A204.1 (cell line): ENCODE results near the gene GABPB1.
A peak's percentile ranks its signal among the peaks of the same experiment; 100 is the strongest.

Experiments used
- FAIRE-seq: peaks from 2 replicates; lab custom pipeline; 2012; peaks lifted over from hg19 to GRCh38; lab: Jason Lieb, UNC

GABPB1 gene

DNA sequence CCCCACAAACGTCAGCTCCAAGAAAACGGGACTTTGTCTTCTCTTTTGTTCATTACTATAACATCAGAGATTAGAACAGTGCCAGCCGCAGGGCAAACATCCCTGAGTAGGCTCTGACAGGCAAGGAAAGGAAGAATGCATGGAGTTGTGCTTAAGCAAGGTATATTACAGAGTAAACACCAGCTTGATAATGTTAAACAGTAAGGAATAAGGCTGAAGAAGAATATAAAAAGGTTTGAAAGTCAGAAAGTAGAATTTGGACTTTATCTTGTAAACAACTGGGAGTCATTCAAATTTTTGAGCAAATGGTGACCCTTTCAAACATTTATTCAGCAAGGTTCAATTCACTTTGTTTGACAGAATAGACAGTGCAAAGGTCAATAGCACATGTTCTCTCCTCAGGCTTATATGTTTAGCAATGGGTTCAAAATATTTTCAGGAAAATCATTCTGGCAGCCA lies 11.0 kb downstream of the GABPB1 start:
- FAIRE-seq, result no peak

DNA sequence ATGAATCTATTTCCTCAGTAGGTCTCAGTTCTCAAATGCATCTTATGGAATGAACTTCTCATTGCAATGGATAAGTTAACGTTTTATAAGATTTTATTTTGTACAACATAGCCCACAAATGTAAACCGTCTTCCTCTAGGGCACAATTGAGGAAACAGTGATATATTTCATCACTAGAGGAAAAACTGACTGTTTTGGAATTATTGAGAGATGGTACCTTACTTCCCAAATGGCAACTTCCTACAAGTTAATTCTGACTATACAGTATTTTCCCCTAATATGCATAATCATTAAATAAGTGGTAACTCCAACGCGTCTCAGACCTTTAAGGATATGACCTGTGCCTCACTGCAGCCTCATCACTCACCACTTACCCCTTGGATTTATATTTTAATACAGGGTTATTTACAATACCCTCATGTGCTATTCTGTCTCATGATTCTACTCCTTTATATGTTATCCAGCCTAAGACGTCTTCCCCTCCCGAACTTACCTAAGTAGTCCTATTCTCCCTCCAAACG lies 13.3 kb downstream of the GABPB1 start:
- no peak for FAIRE-seq

DNA sequence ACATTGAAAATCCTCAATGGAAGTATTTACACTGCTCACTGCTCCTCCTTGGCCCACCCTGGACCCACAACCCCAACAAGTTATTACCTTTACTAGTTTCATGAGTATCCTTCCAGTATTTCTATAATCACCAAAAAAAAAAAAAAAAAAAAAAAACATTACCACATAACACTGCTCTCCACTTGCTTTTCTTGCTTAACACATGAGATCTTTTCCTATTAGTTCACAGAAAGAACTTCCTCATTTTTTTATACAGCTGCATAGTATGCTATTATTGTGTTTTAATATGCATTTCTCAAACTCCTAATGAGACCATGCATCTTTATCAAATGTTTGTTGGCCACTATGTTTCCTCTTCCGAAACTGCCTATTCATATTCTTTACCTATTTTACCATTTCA lies 14.6 kb downstream of the GABPB1 start:
- no peak for FAIRE-seq

DNA sequence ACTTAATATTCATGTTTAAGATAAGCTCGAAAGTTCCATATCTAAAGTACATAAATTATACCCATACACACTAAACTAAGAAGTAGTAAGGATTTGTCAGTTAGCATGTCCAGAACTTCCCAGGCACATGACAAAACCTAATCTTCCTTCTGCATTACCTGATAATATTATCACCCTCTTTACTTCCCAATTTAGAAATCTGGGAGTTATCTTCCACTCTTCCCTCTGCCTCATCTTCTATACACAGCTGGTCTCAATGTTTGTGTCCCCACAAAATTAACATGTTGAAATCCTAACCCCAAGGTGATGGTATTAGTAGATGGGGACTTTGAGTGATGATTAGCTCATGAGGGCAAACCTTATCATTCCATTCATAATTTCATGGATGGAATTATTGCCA lies 15.3 kb downstream of the GABPB1 start:
- FAIRE-seq, result no peak

DNA sequence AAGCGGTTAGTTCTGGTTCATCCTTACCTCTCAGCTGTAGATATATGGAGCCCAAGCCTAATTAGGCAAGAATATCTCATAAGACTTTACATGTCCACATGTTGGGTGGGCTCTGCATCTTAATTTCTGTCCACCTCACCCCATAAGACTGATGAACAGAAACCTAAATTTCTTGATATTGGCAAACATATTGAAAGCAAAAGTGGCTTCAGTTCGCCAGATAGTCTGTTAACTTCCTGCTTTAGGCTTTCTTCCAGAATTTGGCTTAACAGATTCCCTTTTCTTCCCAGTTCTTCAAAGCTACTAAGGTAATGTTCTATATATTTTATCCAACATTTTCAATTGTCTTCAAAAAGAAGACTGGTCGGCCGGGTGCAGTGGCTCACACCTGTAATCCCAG lies 19.7 kb downstream of the GABPB1 start:
- FAIRE-seq, result no peak

DNA sequence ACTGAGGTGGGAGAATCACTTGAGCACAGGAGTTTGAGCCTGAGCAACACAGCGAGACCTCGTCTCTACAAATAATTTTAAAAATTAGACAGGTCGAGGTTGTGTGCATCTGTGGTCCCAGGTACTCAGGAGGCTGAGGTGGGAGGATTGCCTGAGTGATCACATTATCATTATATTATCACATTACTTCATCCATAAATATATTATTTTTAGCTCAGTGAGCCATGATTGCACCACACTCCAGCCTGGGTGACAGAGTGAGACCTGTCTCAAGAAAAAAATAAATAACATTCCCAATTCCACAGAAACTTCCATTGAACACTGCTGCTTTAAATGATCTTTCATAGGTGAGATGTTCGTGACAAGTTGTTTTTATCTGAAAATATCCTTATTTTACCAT lies 21.8 kb downstream of the GABPB1 start:
- no peak for FAIRE-seq

DNA sequence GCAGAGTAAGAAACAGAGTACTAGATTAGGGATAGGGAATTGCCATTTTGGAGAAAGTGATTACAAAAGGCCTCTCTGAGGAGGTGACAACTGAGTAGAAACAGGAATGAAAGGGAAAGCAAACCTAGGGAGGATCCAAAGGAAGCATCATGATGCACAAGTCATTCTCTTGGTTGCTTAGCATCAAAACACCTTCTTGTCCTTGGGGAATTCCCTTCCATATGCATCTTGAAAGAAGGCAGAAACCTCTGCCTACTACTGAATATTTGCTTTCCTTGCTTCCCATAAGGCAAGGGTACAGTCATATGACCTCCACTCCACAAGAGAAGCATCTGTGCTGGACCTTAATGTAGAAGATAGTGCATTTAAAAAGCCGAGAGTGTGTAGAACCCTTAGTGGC lies 24.1 kb downstream of the GABPB1 start:
- no peak for FAIRE-seq

DNA sequence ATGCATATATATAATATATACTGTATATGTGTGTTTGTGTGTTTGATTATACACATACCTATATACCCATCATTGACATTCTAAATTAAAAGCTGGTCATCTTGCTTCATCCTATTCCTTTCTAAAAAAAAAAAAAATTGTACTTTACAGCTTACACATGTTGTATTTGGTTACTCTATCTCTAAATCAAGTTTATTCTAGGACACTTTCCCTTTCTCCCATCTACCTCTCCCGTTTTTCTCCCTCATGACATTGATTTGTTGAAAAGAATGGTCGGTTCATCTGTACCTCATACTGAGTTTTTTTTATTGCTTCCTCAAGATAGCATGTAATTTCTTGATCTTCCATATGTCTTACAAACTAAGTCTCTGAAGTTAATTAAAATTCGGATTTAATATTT lies 26.9 kb downstream of the GABPB1 start:
- FAIRE-seq, result no peak

DNA sequence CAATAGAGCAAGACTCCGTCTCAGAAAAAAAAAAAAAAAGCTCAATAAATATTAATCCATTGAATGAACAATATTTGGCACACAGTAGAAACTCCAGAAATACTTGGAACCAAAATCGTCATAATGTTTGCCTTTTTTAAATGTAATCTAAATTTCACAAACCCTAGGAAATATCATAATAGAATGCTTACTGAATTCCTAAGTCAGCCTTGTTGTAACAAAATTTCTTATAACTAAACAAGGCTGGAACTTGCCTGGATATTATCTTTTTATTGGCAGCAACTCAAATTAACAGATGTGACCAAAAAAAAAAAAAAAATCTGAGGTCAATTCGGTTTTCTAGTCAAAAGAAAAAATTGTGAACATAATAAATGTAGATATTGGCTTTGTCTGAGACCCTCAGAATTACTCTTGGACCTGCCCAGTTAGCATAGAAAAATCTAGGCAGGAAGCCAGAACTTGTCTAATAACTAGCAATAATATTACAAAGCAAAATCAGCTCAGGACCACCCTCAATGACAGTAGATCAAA lies 33.3 kb downstream of the GABPB1 start:
- FAIRE-seq, result no peak

DNA sequence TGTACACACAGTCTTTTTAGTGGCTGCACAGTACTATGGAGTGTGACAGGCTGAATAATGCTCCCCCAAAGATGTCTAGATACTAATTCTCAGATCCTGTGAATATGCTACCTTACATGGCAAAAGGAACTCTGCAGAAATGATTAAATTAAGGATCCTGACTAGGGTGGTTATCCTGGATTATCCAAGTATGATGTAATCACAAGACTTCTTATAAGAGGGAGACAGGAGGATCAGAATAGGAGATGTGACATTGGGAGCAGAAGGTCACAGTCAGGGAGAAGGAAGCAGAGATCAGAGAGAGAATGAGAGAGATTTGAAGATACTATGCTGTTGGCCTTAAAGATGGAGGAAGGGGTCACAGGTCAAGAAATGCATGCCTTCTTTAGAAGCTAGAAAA lies 34.5 kb downstream of the GABPB1 start:
- FAIRE-seq, result no peak

DNA sequence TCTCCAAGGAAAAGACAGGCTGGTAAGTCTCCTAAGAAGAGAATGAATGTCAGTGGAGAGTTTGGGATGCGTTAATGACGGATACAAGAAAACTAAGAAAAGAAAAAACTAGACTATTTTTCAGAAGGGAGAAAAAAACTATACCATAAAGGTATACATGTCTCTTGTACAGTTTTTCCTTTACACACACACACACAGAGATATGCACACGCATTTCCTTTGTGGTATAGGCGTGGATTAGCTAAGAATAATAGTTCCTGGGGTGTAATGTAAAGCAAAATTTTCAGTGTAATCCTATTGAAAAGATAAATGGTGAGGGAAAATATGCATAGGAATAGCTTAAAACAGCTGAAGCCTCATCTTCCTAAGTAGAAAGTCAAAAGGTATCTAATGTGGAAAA lies 36.3 kb downstream of the GABPB1 start:
- no peak for FAIRE-seq

DNA sequence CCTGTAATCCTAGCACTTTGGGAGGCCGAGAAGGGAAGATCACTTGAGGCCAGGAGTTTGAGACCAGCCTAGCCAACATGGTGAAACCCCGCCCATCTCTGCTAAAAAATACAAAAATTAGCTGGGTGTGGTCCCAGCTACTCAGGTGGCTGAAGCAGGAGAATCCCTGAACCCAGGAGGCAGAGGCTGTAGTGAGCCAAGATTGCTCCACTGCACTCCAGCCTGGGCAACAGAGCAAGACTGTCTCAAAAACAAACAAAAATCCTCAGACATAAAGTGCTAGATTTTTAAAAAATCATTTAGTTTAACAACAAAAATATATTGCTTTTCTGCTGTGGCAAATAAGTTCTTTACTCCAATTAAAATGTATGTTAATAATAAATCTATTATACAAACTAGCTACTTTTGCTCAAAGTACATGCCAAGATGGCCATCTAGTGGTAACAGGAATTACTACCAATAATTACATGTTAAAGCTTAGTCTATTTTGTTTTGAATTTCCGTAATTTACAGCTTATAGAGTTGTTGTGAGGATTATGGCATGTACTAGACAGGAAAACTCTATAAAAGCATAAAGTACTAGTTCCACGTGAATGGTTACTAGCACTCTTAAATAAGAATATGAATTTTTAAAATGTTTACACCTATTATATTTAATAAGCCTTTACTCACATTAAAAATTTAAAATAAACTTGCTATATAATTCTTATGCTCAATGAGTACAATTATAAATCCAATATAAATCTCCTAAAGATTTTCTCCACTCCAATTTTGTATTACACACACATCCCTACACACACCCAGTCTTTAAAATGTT lies 39.0 kb downstream of the GABPB1 start:
- peak; percentile 98 for FAIRE-seq

DNA sequence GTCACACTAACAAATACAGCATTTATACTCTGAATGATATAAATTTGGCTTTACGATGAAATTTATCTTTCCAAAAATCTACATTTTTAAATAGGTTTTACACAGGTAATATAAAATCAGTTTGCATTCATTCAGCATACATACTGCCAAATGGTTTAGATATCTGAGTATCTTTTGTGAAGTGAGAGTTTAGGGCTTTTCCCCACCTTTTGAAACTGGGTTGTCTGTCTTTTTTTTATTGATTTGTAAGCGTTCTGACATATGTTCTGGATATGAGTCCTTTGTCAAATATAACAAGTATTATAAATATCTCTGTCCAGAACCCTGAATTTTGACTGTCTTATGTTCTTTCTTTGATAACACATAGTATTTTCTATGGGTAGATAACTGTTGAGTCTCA lies 42.4 kb downstream of the GABPB1 start:
- FAIRE-seq, result no peak

DNA sequence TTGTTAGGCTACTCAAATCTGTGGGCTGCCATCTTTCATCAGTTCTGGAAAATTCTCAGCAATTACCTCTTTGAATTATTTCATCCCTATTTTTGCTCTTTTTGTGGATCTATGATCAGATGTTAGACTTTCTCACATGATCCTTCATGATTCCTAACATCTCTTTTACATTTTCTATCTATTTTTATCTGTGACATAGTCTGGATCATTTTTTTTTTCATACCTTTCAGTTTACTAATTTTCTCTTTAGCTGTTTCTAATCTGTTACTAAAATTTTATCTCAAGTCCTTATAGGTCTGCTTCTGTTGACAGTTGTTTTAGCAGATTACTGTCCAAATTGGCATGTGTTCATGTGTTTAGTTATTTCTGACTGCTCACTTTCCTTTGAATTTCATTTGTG lies 47.2 kb downstream of the GABPB1 start:
- FAIRE-seq, result no peak

DNA sequence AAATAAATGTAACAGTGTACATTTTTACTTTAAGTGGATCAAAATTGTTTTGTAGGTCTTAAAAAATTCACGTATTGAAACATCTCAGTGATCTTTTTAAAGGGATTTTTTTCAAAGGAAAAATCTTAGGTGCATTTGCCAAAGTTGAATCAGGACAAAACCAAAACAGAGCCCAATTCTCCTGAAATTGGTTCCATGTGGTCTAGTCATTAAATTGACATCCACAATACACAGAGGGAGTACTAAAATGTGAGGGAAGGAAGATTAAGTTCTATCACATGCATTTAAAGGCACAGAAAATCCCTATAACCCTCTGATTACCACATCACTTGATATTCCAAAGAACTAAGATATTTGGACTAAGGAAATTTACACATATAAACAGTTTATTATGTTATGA lies 50.2 kb downstream of the GABPB1 start:
- no peak for FAIRE-seq

DNA sequence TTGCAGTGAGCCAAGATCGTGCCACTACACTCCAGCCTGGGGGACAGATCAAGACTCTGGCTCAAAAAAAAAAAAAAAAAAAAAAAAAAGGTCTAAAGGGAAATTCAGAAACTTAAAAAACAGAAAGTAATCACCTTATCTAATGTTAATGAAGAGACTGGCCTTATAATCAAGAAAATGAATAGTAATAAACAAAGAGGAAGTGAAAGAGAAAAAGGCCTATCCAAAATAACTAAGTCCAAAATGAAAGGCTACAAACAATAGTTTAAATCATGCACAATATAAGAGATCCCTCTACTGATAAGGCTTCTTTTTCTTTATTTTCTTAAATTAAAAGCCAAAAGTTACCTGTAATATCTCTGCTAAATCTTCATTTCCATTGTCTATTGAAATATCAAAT lies 52.4 kb downstream of the GABPB1 start:
- FAIRE-seq, result no peak

DNA sequence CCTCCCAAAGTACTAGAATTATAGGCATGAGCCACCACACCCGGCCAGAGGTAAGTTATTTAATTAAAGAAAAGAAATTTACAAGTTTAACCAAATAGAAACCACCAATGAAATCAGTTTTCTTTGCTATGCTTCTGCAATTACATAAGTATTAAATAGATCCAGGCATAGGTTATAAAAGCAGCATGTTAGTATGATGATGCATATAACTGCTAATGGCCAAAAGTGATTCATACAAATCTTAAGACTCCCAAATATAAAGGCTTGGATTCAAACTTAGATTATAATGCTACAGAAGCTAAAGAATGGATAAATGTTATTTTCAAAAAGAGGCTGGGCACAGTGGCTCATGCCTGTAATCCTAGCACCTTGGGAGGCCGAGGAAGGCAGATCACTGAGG lies 56.7 kb downstream of the GABPB1 start:
- FAIRE-seq, result no peak

DNA sequence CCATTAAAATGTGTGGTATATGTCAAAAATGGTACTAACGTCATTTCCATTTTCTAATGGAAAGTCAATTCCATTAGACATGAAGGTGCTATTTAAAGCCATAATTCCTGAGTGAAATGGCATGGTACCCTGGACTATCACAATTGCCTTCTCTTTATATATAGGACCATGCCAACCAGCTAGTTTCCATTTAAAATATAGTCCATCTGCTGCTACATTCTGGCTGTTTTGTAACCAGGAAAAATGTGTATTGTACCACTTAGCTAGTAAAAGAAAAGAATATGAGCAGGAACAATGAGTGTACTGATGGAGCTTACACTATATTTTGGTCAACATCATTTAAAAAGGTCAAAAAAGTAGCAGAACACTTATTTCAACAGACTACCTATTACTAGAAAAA lies 59.0 kb downstream of the GABPB1 start:
- FAIRE-seq, result no peak

DNA sequence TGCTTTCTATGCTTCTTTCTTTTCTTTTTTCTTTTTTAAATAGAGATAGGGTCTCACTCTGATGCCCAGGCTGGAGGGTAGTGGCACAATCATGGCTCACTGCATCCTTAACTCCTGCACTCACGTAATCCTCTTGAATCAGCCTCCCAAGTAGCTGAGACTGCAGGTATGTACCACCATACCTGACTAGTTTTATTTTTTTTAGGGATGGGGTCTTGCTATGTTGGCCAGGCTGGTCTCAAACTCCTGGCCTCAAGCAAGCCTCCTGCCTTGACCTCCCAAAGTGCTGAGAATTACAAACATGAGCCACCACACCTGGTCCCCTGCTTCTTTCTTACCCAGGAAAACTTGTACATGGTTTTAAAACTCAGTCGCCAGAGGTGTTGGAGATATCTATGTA lies 65.2 kb downstream of the GABPB1 start:
- no peak for FAIRE-seq

DNA sequence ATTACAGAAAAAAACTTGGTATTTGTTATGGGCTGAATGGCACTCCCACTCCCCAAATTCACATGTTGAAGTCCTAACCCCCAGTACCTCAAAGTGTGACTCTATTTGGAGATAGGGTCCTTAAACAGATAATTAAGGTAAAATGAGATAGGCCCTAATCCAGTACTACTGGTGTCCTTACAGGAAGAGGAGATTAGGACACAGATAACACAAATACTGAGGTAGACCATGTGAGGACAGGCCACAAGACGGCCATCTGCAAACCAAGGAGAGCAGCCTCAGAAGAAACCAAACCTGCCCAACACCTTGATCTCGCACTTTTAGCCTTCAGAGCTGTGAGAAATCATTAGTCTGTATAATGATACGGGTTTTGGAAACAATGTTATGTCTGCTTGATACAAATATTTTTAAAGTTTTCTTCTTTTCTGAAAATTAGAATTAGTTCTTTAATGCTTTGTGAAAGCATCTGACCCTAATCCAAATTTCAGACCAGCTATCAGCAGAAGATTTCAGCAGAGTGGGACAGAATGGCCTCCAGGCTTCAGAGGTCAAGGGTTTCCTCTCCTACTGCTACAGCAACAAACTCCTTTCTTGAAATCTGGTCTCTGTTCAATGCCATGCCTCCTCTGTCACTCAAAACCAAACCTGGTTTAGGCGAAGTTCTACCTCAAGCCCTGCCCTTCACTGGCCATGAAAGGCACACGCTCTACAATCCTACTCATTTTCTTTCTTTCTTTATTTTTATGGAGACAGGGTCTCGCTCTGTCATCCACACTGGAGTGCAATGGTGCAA lies 67.5 kb downstream of the GABPB1 start:
- no peak for FAIRE-seq

DNA sequence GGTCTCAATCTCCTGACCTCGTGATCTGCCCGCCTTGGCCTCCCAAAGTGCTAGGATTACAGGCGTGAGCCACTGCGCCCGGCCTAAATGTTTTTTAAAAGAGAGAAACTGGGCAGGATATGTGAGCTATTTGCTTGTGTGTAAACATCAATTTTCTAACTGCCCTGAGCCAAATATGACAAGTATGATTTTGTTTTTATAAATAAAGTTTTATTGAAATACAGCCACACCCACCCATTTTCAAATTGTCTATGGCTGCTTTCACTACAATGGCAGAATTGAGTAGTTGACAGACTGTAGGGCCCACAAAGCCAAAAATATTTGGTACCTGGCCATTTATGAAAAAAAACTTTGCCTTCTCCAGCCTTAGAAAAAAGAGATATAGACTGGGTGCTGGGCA lies 73.6 kb downstream of the GABPB1 start:
- FAIRE-seq, result no peak

DNA sequence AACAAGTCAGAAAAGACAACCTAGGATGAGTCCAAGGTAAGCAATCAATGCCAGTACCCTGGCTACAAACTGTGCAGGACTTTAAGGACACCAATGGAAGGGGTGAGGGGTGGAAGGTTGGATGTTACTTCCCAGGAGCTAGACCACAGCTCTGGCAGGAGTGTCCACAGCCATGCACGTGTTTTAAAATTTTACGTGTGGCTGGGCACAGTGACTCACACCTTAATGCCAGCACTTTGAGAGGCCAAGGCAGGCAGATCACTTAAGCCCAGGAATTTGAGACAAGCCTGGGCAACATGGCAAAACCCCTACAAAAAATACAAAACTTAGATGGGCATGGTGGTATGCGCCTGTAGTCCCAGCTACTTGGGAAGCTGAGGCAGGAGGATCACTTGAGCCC lies 74.7 kb downstream of the GABPB1 start:
- no peak for FAIRE-seq

DNA sequence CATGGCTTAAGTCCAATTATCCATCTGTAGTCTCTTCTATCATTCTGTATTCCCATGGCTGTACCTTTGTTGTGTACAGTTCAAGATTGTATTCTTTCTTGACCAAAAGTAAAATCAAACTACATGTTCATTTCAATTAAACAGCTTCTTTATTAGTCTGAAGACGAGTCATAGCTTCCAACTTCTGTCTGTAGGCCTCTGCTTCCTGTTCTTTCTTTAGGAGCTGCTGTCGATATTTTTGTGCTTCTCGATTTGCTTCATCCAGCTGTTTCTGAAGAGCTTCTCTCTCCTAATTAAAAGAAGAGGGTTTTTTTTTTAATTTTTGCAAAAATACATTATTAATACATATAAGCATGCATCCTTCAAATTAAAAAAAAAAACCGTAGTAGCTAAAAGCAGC lies 76.5 kb downstream of the GABPB1 start:
- FAIRE-seq, result no peak
